Measurements from ENCODE around the gene SPAG16.
A peak's percentile ranks its signal among the peaks of the same experiment; 100 is the strongest.
"Not testable (repeated sequence)": the region's sequence is repeated elsewhere in the genome, so short reads cannot be mapped to it uniquely, and the experiment has no call there.

Gene SPAG16

DNA sequence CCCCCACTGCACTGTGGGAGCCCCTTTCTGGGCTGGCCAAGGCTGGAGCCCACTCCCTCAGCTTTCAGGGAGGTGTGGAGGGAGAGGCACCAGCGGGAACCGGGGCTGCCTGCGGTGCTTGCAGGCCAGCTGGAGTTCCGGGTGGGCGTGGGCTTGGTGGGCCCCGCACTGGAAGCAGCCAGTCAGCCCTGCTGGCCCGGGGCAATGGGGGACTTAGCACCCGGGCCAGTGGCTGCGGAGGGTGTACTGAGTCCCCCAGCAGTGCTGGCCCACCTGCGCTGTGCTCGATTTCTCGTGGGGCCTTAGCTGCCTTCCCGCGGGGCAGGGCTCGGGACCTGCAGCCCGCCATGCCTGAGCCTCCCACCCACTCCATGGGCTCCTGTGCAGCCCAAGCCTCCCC lies 434.1 kb downstream of the SPAG16 start:
- not testable (repeated sequence) for DNase-seq

DNA sequence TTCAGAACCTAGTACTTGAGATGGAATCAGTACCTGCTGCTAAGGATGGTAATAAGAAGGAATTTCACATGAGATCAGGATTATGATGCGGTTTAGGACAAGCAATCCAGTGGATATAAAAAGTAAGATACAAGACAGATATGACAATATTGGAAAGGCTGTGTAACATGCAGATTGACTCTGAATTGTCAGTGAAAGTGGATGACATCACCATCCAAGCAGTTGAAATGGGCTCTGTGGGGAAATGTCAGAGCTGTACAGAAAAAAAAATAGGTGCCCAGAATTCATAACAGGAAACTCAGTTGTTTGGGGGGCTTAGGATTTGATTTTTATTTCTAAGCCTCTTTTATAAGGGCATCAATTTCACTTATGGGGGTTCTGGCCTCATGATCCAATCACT lies 438.3 kb downstream of the SPAG16 start:
- DNase-seq, result no peak

DNA sequence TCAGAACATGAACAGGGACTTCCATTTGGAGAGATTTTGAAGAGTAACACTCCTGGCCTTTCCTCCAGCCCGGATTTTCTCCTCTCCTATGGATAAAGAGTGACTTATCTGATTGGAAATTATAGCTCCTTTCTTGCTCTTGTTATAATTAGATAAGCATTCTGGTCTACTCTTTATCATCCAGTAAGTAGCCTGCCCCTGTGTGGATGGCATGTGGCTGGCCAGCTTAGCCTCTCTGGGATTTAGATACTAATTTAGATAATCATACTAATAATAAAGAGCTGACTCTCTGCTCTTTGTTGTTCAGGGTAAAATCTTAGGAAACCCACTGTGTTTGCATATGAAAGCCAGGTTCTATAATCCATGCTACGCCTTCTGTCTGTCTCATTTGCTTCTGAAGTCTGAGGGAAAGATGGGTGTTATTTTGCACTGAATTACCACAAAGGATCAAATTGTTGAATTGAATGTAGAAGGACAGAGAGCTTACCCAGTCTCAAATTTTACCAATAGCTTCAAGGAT lies 438.8 kb downstream of the SPAG16 start:
- DNase-seq, result no peak

DNA sequence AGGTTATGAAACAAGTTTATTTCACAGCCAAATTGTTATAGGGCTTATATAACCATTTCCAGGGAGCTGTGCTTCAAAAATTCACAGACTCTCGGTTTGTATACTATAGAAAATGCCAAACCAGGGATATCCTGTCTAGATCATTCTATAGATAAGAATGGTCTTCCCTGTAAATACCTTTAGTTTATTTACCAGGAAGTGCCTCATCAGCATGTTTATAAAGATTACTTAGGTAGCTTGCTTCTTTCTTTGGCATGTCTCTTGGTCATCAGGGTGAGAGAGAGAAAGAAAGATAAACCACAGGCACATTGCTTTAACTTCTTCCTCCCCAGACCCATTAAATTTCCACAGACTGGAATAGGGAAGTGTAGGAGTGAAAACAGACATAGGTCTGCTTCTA lies 439.4 kb downstream of the SPAG16 start:
- DNase-seq, result no peak

DNA sequence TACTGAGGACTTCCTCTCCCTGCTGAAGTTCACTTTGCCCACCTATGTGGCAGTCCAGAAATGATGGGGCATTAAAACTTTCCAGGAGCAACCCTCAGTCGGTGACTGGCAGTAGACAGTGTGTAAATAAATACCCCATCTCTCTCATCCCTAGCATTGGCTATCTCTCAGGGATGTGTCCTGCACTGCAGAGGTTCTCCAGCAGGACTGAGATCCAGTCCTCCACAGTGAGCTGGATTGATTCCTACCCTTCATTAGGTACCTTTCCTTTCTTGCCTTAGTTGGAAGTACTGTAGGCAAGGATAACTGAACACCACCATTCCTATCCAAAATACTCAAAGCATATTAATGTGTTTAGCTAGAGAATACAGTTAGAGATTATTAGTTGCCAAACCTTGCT lies 441.8 kb downstream of the SPAG16 start:
- DNase-seq, result no peak

DNA sequence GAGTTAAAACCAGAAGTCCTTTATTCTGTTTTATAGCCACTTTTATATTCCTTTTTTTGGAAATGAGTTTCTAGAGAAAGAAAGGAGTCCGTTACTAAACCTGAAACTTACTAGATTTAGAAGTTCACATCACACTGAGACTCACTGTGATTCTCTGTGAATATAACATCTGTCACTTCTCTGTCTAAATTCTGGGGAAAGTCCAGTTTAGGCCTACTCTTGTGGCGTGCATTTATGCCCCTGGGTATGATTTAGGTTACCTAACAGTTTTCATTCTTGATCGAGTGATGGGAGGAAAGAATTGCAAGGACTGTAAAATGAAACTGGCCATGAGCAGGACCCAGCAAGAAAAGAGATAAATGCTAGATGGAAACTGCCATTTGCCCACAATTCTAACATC lies 449.6 kb downstream of the SPAG16 start:
- DNase-seq, result no peak

DNA sequence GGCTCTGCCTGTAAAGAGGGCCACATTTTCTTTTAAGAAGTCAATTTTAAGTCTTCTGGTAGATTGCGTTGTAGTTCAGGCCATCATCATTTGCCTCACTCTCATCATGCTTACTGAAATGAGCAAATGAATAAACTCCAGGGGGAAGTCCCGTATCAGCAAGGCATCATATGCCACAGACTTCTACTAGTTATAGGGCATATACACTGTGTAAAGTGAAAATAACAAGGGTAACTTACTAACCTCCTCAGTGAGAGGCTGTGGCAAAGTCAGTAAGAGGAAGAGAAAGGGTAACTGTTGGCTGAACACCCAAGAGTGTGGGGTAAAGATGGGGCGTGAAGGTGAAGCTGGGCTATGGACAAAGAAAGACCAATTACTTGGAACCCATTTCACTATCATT lies 456.2 kb downstream of the SPAG16 start:
- DNase-seq, result no peak

DNA sequence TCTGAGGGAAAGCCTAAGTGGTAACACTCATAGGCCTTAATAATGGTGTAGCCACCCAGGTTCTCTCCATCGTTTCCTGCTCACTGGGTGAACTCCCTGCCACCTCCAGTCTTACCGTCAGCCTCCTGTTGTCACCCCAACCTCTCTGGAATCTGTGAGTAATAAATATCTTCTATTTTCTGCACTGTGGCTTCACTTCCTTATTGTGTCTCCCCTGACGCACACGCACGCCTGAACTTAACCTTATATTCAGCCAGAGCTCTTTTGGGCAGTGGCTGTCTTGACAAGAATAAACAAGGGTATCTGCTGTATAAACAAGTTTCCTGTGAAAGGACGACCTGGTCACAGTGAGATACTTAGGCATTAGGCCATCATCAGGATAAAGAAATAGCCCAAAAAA lies 467.2 kb downstream of the SPAG16 start:
- no peak for DNase-seq

DNA sequence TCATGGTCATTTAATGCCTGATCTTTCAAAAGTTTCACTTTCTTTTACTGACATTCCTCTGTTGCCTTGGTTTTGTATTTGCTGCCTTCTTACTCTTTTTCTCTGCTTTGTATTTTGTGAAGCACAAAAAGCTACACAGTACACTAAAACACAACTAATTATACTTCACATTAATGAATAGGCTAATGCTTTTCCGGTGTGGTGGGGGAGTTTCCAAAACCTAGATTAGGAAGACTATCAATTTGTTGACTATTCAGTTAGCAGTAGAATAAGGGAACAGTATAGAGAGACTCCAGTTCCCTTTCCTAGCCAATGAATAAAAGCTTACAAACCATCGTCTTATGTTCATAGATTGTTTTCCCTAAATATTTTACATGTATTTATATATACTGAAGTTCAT lies 468.3 kb downstream of the SPAG16 start:
- no peak for DNase-seq

DNA sequence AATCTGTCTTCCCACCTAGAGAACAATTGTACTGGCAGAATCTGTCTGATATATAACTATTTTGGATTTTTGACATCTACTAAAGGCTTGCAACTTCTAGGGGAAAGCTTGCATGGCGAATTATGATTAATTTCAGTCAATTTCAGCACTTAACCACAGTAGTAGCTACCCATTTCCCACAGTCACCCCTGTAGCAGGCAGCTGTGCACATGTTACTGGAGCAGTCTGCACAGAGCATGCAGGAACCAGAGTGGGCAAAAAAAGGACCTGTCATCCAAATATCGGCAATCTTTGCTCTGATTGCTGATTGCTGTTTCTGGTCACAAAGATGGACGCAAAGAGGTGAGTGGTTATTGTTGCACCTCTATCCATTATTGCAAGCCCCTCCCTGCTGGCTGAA lies 473.3 kb downstream of the SPAG16 start:
- no peak for DNase-seq

DNA sequence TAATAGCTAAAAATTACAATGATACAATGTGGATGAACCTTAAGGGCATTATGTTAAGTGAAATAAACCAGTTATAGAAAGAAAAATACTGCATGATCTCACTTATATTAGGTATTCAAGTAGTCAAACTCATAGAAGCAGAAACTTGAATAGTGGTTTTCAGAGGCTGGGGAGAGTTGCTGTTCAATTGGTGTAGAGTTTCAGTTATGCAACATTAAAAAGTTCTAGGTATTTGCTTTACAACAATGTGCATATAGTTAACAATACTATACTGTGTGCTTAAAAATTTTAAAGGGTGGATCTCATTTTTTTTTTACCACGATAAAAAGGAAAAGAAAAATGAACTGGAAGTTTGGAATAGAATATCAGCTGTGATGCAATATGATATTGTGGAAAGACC lies 479.1 kb downstream of the SPAG16 start:
- no peak for DNase-seq

DNA sequence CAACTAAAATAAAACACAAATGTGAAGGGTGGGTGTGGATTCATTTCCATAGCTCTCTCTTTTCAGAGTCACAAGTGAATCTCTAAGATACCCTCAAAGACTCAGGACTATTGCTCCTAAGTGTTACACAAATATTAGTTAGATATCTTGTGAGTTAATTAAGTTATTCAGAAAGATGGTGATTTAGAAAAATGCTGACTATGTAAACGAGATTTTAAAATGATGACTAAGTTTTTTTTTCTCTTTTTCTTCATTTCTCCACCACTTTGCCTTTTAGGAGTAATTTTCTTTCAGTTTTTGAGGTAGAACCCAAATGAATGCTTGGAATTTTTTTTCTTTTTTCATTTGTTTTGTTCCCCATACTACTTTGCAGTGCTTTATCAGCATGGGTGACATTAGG lies 479.7 kb downstream of the SPAG16 start:
- no peak for DNase-seq

DNA sequence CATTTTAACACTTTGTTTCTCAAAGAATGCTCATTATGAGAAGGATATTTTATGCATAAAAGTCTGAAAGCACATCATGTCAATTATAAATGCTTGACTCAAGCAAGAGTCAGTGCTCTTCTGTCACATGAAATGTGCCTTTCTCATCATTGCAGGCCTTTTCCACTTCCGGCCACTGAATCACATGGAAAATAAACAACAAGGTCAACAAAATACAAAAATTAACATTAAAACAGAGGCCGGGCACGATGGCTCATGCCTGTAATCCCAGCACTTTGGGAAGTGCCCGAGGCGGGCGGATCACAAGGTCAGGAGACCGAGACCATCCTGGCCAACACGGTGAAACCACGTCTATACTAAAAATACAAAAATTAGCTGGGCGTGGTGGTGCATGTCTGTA lies 480.6 kb downstream of the SPAG16 start:
- no peak for DNase-seq

DNA sequence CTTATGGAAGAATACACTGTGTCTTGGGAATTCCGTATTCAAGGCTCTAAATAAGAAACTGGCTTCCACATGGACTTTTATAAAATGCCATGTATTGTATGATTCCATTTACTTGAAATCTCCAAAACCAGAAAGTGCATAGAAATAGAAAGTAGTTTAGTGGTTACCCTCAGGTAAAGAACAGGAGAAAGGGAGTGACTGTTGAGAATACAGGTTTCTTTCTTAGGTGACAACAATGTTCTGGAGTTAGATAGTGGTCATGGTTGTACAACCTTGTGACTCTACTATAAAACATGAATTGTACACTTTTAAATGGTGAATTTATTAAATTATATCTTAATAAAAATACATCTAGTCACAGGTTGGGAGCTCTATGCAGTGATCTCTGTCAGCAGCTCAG lies 481.8 kb downstream of the SPAG16 start:
- DNase-seq, result no peak

DNA sequence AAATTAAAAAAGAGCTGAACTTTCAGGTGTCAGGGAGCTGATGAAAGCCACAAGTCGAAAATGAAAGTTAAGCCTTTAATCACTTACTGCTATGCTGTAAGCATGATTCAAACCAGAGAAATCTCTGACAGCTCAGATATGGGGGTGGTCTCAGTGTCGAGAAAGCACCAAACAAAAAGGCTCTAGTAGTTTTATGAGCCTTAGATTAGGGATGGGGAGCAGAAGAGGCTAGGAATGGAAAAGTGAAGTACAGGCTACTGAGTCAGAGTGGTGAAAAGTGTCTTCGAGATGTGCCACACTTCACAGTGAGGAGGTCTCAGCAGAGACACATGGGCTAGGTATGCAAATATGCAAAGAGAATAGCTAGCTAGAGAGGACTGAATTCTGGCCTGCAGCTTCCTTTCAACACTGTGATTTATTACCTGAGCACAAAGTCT lies 482.2 kb downstream of the SPAG16 start:
- no peak for DNase-seq

DNA sequence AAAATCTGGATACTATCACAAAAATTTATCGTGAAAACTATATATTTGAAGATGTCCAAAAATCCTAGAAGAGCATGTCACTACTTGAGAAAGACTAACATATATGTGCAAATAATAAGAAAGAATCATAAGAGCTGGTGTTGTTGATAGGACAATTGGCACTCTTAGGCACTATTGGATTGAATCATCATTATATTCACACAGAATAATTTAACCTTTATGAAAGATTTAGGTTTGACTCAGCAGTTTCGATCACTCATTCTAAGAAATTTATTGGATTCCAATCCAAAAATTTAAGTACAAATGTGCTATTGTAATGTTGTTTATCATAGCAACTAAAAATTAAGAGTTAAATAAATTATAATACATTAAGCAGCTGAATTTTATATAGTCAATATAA lies 503.6 kb downstream of the SPAG16 start:
- no peak for DNase-seq

DNA sequence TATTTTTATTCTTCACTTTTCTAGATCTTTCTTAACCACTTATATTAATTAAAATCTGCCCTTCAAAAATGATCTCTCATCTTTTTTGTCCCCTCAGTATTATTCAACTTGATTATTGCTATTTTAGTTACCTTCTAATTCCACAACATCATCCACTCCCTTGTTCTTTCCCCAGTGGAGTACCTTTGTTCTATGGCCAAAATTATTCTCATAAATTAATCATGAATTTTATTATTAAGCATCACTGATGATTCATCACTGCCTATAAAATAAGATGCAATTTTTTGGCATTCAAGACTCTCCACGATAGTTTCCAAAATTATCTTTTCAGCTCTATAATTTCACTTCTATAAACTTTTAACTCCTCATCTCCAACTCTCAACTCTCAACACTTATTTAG lies 505.7 kb downstream of the SPAG16 start:
- no peak for DNase-seq

DNA sequence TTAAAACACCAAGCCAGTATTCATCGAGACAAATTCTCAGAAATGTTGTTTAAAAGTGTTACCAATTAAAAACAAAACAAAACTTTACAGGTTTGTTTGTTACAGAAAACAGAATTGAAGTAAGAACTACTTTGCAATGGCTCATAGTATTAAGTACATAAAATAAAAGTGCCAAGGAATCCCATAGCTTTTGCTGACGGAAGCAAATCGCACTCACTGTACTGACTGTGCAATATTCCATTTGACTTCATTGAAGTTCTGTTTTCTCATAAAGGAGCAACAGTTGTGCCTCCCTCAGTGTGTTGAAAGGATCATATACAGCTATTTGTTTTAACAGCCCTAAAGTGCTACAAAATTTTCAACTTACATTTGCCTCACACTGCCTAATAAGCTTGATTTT lies 507.8 kb downstream of the SPAG16 start:
- no peak for DNase-seq

DNA sequence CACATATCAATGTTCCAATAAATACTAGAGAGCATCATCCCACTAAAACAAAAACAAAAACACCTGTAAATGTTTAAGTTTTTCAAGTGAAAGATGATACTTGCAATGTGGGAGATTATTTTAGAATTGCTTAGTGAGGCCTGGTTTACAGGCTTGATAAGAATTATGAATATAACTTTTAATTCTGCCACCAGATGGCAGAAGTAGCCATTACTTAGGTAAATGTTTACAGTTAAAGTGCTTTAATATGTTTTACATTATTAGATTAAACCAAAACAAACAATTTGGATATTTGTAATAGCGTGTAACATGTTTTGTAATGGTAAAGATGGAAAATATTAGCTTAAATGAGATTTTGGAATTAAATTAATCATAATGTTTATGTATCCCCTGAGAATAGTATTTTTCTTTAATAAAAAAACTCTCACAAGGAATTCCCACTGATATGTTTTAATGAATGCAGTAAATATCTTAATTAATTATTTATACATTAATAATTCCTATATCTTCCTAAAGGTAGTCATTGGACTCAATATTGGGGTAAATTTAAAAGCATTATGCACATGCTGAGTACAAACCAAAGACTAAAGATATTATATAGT lies 522.0 kb downstream of the SPAG16 start:
- peak; percentile 2 for DNase-seq

DNA sequence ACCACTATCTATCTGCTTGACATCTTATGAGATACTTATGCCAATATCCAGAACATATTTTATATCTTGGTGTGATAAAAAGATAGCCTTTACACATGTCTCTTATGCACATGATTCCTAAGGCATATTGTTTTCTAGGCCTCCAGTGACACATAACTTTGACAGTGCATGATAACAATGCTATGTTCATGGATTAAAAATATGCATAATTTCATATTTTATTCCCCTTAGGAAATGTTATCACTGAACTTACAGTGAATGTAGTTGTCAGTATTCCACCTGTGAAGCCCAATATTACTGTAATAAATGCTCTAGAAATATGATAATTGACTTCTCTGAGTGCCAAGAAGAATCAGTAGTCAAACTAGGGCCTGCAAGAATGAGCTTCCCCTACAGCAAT lies 532.3 kb downstream of the SPAG16 start:
- no peak for DNase-seq

DNA sequence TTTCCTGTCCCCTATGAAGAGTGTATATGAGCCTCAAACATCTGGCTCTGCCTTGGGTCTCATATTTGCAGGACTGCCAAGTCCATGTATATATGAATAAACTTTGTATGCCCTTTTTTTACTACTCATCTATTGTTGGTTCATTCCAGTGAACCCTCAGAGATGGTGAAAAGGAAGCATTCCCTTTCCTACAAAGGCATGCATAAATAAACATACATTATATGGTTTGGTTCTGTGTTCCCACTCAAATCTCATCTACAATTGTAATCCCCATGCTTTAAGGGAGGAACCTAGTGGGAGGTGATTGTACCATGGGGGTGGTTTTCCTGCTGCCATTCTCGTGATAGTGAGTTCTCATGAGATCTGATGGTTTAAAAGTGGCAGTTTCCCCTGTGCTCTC lies 534.2 kb downstream of the SPAG16 start:
- no peak for DNase-seq

DNA sequence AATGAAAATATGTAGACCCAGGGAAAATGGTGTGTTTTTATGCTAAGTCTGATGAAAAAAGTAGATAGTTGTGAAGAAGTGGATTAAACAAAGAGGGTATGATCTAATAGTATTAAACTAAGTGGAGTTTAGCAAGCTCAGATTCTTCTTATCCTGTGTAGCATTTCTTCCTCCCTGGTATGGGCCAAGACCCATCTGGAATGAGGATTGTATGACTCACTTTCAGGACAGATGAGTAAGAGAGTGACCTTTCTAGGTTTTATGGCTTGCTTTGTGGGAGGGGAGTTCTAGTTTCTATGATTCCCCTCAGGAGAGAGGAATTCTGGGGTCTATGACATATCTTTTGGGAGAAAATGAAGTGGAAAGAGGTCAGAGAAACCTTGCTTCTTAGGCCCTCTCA lies 550.1 kb downstream of the SPAG16 start:
- DNase-seq, result no peak

DNA sequence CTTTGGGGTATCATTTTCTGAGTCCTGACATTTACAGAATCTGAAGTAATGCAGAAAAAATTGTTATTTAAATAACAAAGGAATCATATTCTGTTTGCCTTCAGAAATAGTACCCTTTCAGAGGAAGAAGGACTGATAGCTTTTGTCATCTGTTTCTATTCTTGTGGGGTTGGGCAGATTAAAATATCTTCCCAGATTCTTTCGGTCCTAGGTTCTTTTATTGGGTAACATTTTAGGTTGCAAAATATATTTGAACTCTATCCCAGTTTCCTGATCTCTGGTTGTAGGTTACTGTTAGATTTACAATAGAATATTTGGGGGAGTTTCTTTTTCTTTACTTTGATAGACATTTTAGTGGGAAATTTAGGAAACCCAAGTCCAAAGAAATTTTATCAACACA lies 550.5 kb downstream of the SPAG16 start:
- DNase-seq, result no peak

DNA sequence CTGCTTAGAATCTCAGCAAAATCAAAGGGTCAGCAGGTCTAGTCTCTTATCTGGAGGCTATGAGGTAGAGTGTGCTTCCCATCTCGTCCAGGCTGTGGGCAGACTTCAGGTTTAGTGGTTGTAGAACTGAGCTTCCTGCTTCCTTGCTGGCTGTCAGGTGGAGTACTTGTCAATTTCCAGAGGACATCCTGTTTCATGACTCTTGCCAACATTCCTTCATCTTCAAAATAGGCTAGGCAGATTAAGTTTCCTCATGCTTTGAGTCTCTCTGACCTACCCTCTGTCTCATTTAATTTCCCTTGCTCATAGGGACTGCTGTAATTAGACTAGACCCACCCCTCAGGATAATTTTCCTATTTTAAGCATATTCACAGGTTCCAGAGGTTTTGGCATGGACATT lies 562.6 kb downstream of the SPAG16 start:
- no peak for DNase-seq

DNA sequence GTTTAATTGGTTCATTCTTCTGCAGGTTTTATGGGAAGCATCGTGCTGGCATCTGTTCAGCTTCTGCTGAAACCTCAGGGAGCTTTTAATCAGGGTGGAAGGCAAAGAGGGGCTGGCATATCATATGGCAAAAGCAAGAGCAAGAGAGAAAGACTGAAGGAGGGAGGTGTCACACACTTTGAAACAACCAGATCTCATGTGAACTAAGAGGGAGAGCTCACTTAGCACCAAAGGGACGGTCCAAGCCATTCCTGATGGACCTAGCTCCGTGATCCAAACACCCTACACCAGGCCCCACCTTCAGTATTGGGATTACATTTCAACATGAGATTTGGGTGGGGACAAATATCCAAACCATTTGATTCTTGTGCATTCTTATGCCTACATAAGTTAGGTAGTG lies 563.1 kb downstream of the SPAG16 start:
- DNase-seq, result no peak

DNA sequence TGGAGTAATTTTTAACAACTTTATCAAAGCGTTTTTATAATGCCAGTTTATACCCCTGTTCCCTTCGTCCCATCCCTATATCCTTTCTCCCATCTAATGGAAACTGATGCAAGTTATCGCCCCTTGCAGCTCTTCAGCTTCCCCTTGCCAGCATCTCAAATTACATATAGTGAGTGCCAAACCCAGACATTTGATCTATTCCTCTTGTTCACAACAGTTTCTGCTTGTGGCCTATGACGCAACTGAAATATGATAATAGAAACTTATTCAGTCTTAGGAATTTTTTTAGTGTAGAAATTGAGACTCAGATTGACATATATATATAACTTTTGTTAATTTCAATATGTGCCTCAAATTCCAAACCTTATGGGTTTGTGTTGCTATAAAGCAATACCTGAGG lies 564.4 kb downstream of the SPAG16 start:
- no peak for DNase-seq
